ENCODE results near the gene HCRT.

Gene HCRT

DNA sequence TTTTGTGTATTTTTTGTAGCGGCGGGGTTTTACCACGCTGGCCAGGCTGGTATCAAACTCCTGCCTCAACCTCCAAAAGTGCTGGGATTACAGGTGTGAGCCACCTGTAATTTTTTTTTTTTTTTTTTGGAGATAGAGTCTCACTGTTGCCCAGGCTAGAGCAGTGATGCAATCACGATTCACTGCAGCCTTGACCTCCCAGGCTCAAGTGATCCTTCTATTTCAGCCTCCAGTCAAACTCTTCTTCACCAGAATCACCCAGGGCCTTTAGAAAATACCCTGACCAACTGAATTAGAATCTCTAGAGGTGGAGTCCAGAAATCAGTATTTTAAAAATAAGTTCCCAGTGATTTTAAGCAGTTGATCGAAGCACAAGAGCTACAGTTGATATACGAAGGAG is 50.1 kb downstream of the HCRT start:
- no peak overlapping the region for H3K4me3 ChIP-seq (ENCODE audit: low read depth, low read length)
- TF ChIP-seq MYC (IDR thresholded peaks at IDR 0.05; ENCODE audit: low read depth, low read length), result no peak
- TF ChIP-seq, protein P1, sequence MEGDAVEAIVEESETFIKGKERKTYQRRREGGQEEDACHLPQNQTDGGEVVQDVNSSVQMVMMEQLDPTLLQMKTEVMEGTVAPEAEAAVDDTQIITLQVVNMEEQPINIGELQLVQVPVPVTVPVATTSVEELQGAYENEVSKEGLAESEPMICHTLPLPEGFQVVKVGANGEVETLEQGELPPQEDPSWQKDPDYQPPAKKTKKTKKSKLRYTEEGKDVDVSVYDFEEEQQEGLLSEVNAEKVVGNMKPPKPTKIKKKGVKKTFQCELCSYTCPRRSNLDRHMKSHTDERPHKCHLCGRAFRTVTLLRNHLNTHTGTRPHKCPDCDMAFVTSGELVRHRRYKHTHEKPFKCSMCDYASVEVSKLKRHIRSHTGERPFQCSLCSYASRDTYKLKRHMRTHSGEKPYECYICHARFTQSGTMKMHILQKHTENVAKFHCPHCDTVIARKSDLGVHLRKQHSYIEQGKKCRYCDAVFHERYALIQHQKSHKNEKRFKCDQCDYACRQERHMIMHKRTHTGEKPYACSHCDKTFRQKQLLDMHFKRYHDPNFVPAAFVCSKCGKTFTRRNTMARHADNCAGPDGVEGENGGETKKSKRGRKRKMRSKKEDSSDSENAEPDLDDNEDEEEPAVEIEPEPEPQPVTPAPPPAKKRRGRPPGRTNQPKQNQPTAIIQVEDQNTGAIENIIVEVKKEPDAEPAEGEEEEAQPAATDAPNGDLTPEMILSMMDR (IDR thresholded peaks at IDR 0.05; ENCODE audit: low read depth, low read length), result no peak
- TF ChIP-seq, protein P2, sequence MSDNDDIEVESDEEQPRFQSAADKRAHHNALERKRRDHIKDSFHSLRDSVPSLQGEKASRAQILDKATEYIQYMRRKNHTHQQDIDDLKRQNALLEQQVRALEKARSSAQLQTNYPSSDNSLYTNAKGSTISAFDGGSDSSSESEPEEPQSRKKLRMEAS (IDR thresholded peaks at IDR 0.05; ENCODE audit: low read depth, low read length), result no peak
- TF ChIP-seq POLR2A (IDR thresholded peaks at IDR 0.05; ENCODE audit: extremely low read depth, insufficient read length), result no peak
- no peak for DNase-seq (ENCODE audit: low read depth)

All from NB4 (cell line).